ENCODE data around the gene TUBB2B. TPM values are rescaled to one million over a fixed set of nuclear protein-coding genes. Genes with fewer than 3 reads are reported as not detected.
"Not testable (repeated sequence)": the region's sequence is repeated elsewhere in the genome, so short reads cannot be mapped to it uniquely, and the experiment has no call there.

The TUBB2B gene
- total RNA-seq, 4 donors from 2014 or later, result 9.2 to 19.3 (median 13.2) TPM

DNA sequence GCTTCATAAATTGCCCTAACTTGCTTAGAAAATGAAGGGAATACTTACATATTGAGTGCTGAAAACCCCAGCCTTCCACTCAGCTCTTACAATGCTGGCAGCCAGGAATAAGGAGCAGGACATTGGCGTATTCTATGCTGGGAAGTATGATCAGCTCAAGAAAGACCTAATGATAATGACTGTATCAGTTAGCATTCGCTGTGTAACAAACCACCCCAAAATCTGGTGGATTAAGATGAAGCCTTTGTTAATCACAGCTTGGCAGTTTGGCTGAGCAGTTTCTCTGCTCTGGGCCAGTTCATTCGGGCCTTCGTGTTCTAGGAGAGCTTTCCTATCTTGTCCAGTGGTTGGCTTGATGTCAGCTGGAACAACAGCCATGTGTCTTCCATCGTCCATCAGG, 36.7 kb downstream of the TUBB2B start:
- H3K27ac ChIP-seq, result no peak overlapping the region
- no peaks in the 10 kb centered on the region for H3K27me3 ChIP-seq
- H3K36me3 ChIP-seq, result no peaks in the 10 kb centered on the region
- WGBS, result 89% methylated on average over 5 of the region's 5 CpGs
- no peak for DNase-seq (ENCODE audit: low spot score in 2 of 2)
- TF ChIP-seq CTCF (IDR thresholded peaks at IDR 0.05), result no peak
- no peak for TF ChIP-seq POLR2A (IDR thresholded peaks at IDR 0.05)
- TF ChIP-seq EP300 (IDR thresholded peaks at IDR 0.05), result no peak
- no peak for TF ChIP-seq POLR2AphosphoS5 (IDR thresholded peaks at IDR 0.05)
- no peaks in the 10 kb centered on the region for H3K9me3 ChIP-seq
- H3K4me1 ChIP-seq, result peaks cover 5% of the 10 kb centered on the region
- no peak overlapping the region for H3K4me3 ChIP-seq

GRCh38 chr6:3190056-3190455, 37.4 kb downstream of the TUBB2B start:
- no peak overlapping the region for H3K4me3 ChIP-seq
- no peaks in the 10 kb centered on the region for H3K27me3 ChIP-seq
- H3K4me1 ChIP-seq, result peaks cover 5% of the 10 kb centered on the region
- no peaks in the 10 kb centered on the region for H3K36me3 ChIP-seq
- no peak for DNase-seq (ENCODE audit: low spot score in 2 of 2)
- no peaks in the 10 kb centered on the region for H3K9me3 ChIP-seq
- TF ChIP-seq POLR2A (IDR thresholded peaks at IDR 0.05), result no peak
- TF ChIP-seq EP300 (IDR thresholded peaks at IDR 0.05), result no peak
- TF ChIP-seq CTCF (IDR thresholded peaks at IDR 0.05), result no peak
- no peak for TF ChIP-seq POLR2AphosphoS5 (IDR thresholded peaks at IDR 0.05)
- no peak overlapping the region for H3K27ac ChIP-seq
- WGBS, result 70% methylated on average over 4 of the region's 4 CpGs

DNA sequence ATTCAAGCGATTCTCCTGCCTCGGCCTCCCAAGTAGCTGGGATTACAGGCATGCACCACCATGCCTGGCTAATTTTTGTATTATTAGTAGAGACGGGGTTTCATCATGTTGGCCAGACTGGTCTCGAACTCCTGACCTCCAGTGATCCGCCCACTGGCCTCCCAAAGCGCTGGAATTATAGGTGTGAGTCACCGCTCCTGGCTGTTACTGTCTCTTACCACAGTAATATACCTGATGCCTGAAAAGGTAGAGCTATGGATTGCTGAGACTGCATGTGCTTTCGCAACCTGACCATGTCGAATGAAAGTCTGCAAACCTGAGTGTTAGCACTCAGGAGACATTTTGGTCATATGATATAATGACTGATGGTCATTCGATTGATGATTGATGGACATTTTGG, 38.3 kb downstream of the TUBB2B start:
- not testable (repeated sequence) for H3K27me3 ChIP-seq; H3K27ac ChIP-seq; H3K4me3 ChIP-seq; H3K36me3 ChIP-seq; DNase-seq (ENCODE audit: low spot score in 2 of 2); H3K9me3 ChIP-seq; H3K4me1 ChIP-seq
- 85% methylated on average over 10 of the region's 10 CpGs for whole genome bisulfite sequencing

DNA sequence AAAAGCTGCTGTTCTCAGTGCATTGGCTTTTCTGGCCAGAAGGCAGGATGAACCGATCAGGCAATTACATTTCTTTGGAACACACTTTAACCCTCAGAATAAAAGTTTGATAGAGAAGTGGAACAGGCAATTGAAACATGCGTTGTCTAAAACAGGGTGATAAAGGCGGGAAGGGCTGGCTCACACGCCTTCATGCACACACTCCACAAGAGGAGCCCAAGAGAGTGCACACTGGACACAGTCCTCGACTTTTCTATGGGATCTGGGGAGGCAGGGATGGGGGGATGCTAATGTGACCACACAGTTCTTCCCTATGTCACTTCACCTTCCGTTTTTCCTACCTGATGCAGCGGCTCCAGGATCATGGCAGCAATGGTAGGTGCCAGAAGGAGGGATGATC, 39.2 kb downstream of the TUBB2B start:
- Histone ChIP-seq H3K9me3 (no peaks in the 10 kb centered on the region), H3K36me3 (no peaks in the 10 kb centered on the region), H3K27ac (no peak overlapping the region), H3K27me3 (no peaks in the 10 kb centered on the region), H3K4me1 (peaks cover 5% of the 10 kb centered on the region), H3K4me3 (no peak overlapping the region)
- 98% methylated on average over 5 of the region's 7 CpGs for WGBS
- DNase-seq (ENCODE audit: low spot score in 2 of 2), result no peak
- TF ChIP-seq POLR2AphosphoS5 (IDR thresholded peaks at IDR 0.05) (no peak), POLR2A (IDR thresholded peaks at IDR 0.05) (no peak), CTCF (IDR thresholded peaks at IDR 0.05) (no peak), EP300 (IDR thresholded peaks at IDR 0.05) (no peak)

DNA sequence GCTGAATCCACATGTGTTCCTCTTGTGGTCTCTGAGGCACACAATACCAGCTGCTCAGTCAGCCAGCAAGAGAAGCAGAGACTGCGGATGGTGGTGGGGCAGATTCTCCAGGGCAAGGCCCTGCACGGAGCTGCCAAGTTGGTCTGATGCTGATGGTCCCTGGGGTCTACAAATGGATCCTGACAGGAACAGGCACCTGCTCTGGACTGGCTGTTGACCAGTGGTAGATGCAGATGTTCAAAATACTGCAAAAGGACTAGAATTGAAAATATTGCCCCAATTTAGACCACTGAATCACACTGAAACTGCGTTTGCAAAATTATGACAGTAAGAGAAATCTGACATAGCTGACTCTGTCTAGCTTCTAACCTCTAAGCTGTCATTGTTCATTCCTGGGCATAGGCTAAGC, 40.5 kb downstream of the TUBB2B start:
- Histone ChIP-seq H3K4me1 (peaks cover 5% of the 10 kb centered on the region), H3K27me3 (no peaks in the 10 kb centered on the region), H3K4me3 (no peak overlapping the region), H3K36me3 (no peaks in the 10 kb centered on the region), H3K27ac (no peak overlapping the region), H3K9me3 (no peaks in the 10 kb centered on the region)
- no peak for DNase-seq (ENCODE audit: low spot score in 2 of 2)
- TF ChIP-seq POLR2AphosphoS5 (IDR thresholded peaks at IDR 0.05) (no peak), CTCF (IDR thresholded peaks at IDR 0.05) (no peak), POLR2A (IDR thresholded peaks at IDR 0.05) (no peak), EP300 (IDR thresholded peaks at IDR 0.05) (no peak)
- 91% methylated on average over 3 of the region's 3 CpGs for WGBS

DNA sequence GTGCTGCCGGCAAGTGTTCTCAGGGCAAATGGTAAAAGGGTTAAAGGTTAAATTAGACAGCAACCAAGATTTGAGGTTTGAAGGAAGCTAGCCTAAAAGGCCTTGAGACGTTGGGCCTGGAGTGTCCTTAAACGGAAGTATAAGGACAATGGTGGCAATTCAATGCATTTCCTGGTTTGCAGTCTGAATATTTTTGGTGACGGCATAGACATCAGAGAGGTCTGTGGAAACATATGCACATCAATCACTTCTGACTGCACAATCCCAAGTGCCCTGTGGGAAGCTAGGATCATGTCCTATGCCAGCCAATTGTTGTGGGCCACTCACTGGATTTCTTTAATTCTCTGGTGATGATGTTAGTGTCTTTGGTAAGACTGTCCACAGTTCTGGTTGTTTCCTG, 44.4 kb downstream of the TUBB2B start:
- H3K4me1 ChIP-seq, result peaks cover 5% of the 10 kb centered on the region
- no peaks in the 10 kb centered on the region for H3K27me3 ChIP-seq
- no peak overlapping the region for H3K4me3 ChIP-seq
- H3K36me3 ChIP-seq, result no peaks in the 10 kb centered on the region
- no peaks in the 10 kb centered on the region for H3K9me3 ChIP-seq
- 88% methylated on average over 4 of the region's 4 CpGs for WGBS
- DNase-seq (ENCODE audit: low spot score in 2 of 2), result no peak
- no peak for TF ChIP-seq POLR2AphosphoS5 (IDR thresholded peaks at IDR 0.05)
- TF ChIP-seq EP300 (IDR thresholded peaks at IDR 0.05), result no peak
- TF ChIP-seq POLR2A (IDR thresholded peaks at IDR 0.05), result no peak
- TF ChIP-seq CTCF (IDR thresholded peaks at IDR 0.05), result no peak
- no peak overlapping the region for H3K27ac ChIP-seq

Data from suprapubic skin (tissue), 4 donors.